Islet precursor cell (in vitro differentiated cells): Measurements from ENCODE around the gene NABP1.

Experiments
- DNase-seq: peaks from one replicate; pipeline ENCODE4 v3.0.0-alpha.2; 2018

Gene NABP1

GRCh38 chr2:191686066-191686465, 8.1 kb downstream of the NABP1 start:
- no peak for DNase-seq

GRCh38 chr2:191686729-191687128, 8.8 kb downstream of the NABP1 start:
- DNase-seq, result no peak

GRCh38 chr2:191687867-191688266, 9.9 kb downstream of the NABP1 start:
- no peak for DNase-seq

- DNase-seq, result peak; percentile 66
These were observed 11.2 kb downstream of the NABP1 start for GRCh38 chr2:191688934-191689695.

- DNase-seq, result no peak
These were observed 12.4 kb downstream of the NABP1 start for GRCh38 chr2:191690327-191690726.

- DNase-seq, result peak; percentile 64
These were observed 13.2 kb downstream of the NABP1 start for GRCh38 chr2:191691016-191691735.

GRCh38 chr2:191691898-191692297, 14.0 kb downstream of the NABP1 start:
- no peak for DNase-seq

- no peak for DNase-seq
These were observed 14.7 kb downstream of the NABP1 start for GRCh38 chr2:191692502-191693115.

GRCh38 chr2:191693166-191693565, 15.2 kb downstream of the NABP1 start:
- no peak for DNase-seq

GRCh38 chr2:191693778-191694177, 15.8 kb downstream of the NABP1 start:
- no peak for DNase-seq

- peak; percentile 59 for DNase-seq
These were observed 18.1 kb downstream of the NABP1 start for GRCh38 chr2:191696001-191696400.

- no peak for DNase-seq
These were observed 19.0 kb downstream of the NABP1 start for GRCh38 chr2:191696966-191697365.

- no peak for DNase-seq
These were observed 19.9 kb downstream of the NABP1 start for GRCh38 chr2:191697870-191698269.

GRCh38 chr2:191699341-191699945, 21.5 kb downstream of the NABP1 start:
- DNase-seq, result no peak

- no peak for DNase-seq
These were observed 23.1 kb downstream of the NABP1 start for GRCh38 chr2:191701029-191701428.

GRCh38 chr2:191701696-191702095, 23.8 kb downstream of the NABP1 start:
- no peak for DNase-seq

- DNase-seq, result no peak
These were observed 25.3 kb downstream of the NABP1 start for GRCh38 chr2:191703079-191703725.

- no peak for DNase-seq
These were observed 27.1 kb downstream of the NABP1 start for GRCh38 chr2:191705084-191705483.

- no peak for DNase-seq
These were observed 27.8 kb downstream of the NABP1 start for GRCh38 chr2:191705701-191706100.

- DNase-seq, result no peak
These were observed 28.9 kb downstream of the NABP1 start for GRCh38 chr2:191706791-191707190.

- DNase-seq, result no peak
These were observed 29.6 kb downstream of the NABP1 start for GRCh38 chr2:191707542-191707941.

- no peak for DNase-seq
These were observed 32.5 kb downstream of the NABP1 start for GRCh38 chr2:191710411-191710900.

- no peak for DNase-seq
These were observed 33.7 kb downstream of the NABP1 start for GRCh38 chr2:191711621-191712020.
